ENCODE measurements around the gene SAMD4A.
"Not testable (repeated sequence)": the region's sequence is repeated elsewhere in the genome, so short reads cannot be mapped to it uniquely, and the experiment has no call there.

SAMD4A gene

DNA sequence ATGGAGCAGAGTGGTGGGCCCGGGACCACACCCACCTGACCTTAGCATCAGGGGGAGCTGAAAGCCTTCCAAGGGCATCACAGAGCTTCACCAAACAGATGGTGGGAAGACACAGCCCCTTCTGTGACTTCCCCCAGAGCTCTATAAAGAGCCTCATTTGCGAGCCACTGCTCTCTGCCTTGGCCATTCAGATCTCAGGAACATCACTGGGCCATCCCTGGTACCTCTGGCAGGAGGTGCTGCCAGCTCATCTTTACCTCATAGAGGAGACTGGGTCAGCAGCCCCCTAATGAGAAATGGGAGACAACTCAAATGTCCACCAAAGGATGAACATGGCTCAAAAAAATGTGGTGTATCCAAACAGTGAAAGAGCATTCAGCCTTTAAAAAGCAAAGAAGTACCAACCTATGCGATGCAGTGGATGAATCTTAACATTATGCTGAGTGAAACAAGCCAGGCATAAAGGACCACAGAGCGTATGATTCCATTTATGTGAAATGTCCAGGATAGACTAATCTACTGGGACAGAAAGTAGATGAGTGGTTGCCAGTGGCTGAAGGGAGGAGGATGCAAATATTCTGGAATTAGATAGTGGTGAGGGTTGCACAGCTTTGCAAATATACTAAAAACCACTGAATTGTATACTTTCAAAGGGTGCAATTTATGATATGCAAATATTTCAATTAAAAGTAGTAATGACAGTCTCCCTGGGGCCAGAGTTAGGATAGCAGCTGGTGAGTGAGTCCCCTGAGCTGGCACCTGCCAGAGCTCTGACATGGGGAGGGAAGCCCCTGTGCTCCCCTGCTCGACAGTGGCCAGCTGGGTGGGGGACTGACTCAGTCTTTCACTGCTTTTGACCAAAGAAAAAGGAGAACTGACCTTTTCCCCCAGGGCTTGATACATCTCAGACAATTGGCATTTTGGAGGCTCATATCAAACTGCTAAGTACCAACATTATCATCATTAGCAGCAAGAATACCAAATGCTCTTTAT, 219.1 kb downstream of the SAMD4A start:
- peak; percentile 81 for DNase-seq

DNA sequence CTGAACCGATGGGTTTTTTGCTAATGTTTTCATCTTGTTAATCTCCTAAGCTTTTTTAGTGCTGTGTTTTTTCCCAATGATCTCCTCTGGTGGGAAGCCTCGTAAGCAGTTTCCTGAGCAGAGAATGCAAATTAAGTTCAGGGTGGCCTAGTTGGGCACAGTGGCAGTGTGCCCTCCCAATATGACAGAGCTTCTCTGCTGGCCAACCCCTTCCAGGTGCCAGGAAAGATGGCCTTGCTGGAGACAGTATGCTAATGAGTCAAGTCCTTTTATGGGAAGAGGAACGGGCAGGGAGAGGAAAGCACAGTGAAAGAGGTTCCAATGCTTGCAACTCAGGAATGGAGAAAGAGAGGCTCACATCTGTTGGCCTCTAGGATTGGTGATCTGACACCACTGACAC, 219.9 kb downstream of the SAMD4A start:
- peak; percentile 63 for DNase-seq

DNA sequence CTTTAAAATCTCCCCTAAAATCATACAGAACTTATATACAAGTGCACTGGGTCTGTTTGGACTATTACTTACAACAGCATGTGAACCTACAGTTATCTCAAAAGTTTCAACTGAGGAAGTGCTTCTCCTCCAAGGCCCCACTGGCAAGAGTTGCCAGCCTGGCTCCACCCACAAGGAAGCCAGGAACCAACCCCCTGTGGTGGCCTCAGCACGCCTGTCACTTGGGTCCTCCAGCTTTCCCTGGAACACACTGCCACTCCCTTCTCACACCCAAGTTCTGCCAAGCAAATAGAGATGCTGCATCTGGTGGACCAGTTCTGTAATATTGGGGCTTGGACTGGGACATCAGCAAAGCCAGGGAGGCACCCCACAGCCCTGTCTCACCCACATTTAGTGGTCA, 220.3 kb downstream of the SAMD4A start:
- DNase-seq: no peak

DNA sequence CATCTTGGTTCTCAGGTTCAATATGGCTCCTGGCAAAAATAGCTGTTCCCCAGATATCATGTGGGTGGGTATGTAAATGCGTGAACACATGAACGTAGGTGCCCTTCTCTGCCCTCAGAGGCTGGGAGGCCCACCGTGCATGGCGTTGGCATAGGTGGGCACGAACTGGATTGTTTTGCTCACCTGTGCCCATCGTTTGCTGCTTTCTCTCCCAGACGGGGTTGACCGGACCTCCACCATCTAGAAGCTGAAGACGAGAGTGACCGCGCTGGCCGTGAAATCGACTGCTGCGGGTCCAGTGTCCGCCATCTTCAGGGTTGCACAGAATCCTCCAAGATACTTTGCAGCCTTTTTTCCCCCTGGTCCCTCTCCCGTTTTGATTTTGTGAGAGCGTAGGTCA, 221.8 kb downstream of the SAMD4A start:
- no peak for DNase-seq

DNA sequence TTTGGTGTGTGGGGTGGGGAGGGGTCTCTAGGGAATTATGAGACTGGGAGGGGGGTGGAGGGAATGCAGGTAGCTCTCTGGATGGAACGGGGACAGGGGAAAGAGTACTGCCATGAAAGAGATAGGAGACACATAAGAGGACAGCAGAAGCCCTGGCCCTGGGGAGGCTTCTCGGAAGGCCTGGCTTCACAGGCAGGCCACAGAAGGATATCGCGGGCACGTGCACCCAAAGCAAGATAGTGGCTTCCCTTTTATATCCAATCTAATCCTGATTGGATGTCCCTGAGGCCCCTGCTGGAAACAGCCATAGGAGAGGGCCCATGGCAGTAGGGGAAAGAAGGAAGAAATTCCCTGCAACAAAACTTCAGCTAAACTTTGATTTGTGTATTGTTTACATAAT, 222.2 kb downstream of the SAMD4A start:
- no peak for DNase-seq

DNA sequence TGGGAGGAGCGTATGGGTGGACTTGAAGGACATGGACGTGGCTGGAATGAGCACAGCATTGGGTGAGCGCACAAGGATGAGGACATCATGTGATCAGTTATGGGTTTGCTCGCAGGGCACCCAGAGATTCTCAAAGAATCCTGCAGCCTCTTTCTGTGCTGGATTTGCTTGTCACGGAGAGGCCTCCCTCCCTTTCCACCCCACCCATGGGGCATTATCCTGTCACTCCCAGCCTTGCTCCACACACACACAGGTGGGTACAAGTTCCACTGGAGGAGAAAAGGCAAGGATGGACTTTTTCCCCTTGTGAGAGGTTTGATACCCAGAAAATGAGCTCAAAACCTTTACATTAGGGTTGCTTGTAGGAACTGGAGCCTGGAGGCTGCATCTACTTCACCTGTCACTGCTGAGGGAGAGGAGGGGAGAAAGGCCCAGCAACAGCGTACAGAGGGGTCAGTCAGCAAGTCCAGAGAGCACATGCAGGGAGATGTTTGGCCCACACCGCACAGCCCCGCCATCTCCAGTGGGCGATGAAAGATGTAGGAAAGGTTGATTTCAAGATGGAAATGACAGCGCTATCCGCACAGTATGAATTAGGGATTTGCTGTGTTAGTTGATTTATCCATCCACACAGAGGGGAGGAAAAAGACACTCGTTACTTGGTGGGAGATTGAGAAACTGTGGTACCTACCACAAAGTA, 223.0 kb downstream of the SAMD4A start:
- no peak for DNase-seq

DNA sequence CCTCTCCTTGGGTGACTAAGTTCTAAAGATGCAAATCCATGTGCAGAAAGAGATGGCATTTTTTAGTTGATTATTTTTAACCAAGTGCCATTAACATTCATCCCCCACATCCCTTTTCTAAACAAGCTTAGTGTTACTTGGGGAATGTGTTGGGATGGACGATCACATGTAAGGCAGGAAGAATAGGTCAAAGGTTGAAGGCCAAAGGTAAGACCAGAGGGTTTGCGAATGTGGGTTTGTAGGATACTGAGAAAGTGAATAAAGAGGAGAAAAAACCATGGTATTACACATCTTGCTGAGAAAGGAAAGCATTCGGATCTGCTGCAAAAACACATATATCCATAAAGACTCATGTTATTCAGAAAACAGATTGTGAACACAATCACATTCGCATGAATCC, 224.1 kb downstream of the SAMD4A start:
- no peak for DNase-seq

DNA sequence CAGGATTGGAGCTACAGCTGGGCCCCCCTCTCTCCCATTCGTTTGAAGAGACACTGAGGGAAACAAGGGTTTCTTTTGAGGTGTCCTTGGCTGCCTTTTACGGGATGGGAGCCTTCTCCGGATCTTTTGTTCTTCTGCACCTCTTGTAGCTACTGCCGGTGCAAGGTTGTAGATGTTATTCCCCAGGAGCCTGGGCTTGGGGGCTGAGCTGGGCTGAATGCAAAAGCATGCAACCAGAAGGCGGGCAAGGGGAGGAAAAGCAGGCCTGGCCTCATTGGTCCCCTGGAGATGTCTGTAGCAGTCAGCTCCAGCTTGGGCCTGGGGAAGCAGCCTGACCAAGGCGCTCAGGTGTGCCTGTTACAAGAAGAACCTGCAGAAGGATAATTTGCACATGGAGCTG, 225.4 kb downstream of the SAMD4A start:
- DNase-seq: no peak

DNA sequence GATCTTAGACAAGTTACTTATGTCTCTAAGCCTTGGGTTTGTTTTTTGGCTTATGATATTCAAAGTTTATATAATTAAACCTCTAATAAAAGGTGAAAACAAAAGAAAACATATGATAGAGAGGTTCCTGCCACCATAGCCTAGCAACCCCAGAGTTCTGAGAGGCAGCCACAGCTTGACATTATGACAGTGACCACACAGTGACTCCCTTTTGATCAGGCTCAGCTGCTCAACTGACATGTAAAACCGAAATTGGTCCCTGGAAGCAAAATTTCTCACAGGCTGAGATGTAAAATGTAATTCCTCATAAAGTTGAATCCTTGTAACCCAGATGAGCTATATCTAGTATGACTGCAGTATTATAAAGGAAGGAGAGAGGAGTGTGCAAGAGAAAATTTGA, 227.2 kb downstream of the SAMD4A start:
- DNase-seq: no peak

DNA sequence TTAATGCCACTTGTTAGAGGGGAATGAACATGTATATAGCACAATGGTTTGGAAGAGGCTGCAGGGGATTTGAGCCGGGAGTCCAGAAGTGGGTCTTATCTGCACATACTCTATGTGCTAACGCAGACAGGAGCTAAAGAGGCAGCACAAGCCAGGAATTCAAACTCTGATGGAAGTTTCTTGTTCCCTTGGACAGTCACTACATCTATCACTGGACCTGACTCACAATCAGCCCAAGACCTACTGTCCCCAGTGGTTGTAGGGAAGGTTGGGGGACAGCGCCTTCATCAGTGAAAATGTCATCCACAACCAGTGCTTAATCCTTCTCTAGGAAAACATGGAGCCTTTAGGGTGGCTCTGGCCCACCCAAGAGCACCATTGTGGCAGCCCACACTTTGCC, 227.9 kb downstream of the SAMD4A start:
- no peak for DNase-seq

DNA sequence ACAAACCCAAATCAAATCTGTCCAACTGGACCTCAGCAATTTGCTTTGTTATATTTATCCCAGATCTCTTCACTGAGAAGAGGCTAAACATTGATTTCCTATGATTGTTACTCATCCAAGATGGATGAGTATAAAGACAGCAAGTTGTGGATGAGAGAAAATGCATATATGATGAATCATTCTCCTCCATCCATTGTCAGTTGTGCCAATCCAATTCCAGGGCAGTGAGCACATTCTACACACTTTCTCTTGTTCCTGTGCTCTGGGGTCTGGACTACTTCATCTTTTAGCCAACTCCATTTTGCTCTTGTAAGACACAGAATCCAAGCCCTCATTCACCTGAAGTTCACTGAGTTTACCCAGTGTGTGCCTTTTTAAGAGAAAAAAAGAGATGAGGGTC, 230.0 kb downstream of the SAMD4A start:
- no peak for DNase-seq

DNA sequence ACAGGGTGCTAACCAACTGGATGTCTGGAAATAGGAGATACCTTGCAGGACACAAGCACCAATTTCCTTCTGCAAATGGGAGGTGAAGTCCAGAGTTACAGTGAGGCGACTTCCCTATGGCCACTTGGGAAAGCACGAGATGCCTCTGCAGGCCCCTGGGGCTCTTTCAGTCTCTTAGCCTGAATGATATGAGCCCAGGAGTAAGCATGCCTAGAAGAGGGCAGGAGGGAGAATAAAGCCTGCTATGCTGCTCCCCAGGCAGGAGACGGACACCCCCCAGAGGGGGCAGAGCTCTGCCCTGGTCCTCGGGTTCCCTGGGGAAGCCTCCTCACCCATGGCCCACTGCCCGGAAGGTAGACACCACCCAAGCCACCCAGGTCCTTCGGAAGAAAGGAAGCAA, 230.6 kb downstream of the SAMD4A start:
- no peak for DNase-seq

DNA sequence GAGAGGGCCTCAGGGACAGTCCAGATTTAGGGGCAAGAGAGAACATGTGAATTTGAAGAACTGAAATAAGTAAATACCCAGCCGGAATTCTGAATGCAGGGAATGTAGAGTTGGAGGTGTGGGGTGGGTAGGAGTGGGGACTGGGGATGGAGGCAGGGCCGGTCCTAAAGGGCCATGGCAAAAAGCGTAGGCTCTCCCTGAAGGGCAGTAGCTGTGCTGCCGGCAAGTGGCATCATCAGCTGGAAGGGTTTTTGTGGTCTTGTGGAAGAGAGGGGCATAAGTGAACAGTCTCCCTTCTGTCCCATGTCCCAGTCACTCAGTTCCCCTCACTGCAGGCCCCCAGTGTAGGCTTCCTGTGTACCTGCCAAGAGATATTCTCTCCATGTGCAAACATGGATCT, 231.1 kb downstream of the SAMD4A start:
- DNase-seq: no peak

DNA sequence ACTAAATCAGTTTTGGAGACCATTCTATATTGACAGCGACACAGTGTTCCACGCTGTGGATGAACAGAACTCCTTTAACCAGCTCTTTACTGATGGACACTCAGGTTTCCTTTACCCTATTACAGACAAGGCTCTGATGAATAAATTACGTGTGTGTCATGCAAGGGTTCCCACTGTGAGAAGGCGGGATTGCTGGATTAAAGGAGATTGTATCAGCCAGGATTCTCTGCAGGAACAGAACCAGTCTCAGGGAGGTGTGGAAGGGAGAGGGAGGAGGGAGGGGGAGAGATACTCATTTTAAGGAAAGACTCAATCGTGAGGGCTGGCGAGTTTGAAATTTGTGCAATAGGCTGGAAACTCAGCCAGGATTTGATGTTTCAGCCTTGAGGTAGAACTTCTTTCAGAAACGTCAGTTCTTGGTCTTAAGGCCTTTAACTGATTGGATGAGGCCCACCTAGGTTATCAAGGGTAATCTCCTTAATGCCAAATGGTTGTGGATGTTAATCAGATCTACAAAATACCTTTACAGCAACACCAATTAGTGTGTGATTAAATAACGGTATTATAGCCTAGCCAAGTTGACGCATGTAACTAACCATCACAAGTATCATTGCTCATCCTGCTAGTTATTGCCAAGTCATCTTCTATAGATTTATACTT, 231.7 kb downstream of the SAMD4A start:
- DNase-seq: no peak

DNA sequence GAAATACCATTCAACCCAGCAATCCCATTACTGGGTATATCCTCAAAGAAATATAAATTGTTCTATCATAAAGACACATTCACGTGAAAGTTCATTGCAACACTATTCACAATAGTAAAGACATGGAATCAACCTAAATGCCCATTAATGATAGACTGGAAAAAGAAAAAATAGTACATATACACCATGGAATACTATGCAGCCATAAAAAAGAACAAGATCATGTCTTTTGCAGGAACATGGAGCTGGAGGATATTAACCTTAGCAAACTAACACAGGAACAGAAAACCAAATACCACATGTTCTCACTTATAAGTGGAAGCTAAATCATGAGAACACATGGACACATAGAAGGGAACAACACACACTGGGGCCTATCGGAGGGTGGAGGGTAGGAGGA, 234.6 kb downstream of the SAMD4A start:
- not testable (repeated sequence) for DNase-seq

DNA sequence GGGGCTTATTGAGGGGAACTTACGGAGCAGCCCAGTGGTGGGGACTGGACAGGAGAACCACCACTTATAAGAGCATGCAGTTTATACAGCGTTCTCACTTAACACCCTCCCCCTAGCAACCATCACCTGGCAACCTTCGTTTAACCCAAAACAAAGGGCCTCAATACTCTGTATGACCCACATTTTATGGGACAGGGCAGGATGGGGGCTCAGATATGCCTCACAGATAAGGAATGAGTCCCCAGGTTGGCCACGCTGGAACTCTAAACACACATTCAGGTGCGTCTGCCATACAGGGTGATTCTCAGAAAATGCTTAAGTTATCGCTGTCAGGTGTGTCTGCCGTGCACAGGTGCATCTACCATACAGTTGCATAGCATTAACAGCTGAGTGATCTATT, 236.5 kb downstream of the SAMD4A start:
- DNase-seq: peak; percentile 36

DNA sequence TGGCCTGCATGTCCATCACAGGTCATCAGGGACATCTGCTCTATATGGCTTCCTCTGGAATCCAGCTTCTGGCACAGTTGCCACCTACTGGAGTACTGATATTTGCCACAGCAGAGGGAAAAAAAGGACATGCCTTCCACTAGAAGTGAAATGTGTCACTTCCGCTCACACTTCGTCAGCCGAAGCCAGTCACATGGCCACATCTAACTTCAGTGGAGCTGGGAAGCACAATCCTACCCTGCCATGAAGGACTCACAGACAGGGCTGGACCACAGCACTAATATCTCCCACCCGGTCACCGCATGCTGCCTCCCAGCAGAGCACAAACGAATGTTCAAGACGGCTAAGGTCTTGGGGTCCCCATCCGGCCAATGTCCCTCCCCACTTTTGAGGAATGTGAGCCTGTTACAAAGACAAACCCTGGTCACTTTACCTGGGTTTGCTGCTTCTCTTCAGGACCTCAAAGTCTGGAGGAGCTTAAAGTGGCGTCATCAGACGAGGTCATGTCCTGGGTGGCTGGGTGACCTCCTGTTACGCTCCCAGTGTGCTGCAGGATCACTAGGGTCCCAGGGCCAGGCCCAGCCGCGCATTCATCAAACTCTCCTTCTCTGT, 237.1 kb downstream of the SAMD4A start:
- no peak for DNase-seq

DNA sequence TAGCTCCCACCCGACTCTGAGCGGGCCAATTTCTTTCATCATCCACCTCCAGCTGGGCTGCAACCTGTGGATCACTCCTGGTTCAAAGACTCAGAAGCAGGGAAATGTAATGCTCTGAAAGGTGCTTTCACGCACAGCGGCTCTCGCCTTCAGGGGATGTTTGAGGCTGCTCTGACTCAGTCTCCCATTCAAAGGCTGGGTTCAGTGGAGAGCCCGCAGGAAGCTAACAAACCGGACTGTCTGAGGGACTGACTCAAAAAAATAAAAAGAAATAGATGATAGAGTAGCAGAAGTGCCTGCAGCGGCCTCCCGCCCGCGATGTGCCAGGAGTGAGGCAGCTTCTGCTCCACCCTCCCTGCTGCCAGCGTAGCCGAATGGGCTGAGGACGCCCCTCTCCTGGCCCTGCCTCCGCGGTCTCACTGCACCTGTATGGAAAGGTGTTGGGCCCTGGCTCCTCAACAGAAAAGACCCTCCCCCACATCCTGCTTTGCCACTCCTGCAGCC, 237.7 kb downstream of the SAMD4A start:
- DNase-seq: peak; percentile 71

DNA sequence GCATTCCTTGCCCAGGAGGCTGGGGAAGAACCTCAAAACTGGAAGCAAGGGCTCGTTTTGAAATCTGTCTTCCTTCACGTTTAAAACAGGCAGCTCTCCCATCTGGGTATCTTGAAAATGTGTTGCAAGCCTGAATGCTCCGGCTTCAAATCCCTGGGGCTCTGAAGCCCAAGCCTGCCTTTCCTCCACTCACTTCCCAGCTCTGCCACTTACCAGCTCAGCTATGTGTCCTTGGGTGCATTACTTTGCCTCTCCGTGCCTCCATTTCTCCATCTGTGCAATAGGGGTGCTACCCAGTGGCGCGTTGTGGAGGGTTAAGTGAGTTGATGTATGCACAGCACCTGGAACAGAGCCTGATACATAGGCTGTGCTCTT, 238.1 kb downstream of the SAMD4A start:
- no peak for DNase-seq

DNA sequence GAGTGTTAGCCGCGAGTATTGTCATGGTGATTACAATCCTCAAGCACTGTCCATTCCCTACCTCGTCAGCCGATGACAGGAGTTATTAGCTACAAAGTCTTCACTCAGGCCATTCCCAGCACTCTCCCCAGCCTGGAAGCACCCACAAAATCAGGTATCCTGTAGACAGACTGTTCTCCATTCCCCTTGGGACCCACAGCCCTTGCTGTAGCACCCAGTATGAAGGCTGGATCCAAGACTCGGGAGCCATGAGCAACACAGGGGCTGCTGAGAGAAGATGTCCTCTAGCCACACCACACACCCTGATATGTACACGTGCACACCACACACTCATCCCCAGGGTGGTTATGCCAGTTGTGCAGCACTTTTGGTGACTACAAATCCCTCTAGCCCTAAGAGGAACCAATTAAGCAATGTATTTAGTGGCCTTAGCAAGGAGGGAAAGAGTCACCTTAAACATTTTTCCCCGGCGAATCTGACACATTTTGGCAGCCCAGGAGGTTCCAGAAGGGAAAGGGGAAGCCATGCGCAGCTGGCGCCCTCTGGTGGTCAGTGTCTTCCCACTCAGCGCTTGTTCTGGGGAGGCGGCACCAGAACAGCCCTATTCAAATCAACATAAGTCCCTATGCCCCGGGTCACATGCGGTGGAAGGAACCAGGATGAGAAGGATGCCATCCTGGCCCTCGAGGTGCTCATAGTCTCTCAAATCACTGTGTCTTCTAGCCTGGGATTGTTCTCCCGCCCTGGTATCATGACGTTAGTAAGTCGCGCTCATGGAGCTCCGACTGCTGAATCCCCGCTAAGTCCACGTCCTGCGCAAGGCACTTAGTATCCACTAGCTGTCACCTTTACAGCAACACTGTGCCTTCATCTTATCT, 238.8 kb downstream of the SAMD4A start:
- DNase-seq: peak; percentile 59

DNA sequence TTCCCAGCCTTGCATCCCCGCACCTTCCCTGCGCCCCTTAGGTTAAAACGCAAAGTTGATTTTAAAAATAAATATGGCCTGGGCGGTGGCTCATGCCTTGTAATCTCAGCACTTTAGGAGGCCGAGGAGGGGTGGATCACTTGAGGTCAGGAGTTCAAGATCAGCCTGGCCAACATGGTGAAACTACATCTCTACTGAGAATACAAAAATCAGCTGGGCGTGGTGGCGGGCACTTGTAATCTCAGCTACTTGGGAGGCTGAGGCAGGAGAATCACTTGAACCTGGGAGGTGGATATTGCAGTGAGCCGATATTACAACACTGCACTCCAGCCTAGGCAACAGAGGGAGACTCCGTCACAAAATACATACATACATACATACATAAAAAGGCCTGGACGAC, 239.7 kb downstream of the SAMD4A start:
- no peak for DNase-seq

DNA sequence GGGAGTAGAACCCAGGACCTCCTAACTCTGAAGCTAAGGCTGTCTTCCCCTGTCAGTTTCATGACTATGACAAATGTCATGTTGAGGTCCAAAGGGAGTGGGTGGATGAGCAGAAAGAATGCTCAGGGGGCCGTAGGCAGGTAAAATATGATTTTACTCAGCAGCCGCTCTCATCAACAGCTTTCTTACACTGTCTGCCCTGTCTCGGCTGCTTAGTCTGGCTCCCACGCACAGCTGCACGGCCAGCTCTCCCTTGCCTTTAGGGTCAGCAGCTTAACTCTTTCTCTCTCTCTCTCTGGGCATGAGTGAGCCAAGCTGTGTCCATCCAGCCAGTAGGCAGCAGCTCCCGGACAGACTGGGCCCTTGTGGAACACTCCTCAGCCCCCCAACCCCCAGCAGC, 240.5 kb downstream of the SAMD4A start:
- DNase-seq: no peak
